ENCODE data around the gene RNF150.

Gene RNF150

DNA sequence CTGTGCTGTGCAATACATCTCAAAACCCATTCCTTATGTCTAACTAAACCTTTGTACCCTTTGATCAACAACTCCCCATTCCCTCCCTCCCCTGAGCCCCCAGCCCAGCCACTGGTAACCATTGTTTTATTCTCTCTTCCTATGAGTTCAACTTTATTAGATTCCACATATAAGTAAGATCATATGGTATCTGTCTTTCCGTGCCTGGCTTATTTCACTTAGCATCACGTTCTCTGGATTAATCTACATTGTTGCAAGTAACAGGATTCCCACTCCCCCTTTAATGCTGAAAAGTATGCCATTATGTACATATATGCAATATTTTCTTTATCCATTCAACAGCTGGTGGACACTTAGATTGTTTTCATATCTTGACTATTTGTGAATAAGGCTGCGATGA is 119.4 kb downstream of the RNF150 start:
- TF ChIP-seq, protein P1, sequence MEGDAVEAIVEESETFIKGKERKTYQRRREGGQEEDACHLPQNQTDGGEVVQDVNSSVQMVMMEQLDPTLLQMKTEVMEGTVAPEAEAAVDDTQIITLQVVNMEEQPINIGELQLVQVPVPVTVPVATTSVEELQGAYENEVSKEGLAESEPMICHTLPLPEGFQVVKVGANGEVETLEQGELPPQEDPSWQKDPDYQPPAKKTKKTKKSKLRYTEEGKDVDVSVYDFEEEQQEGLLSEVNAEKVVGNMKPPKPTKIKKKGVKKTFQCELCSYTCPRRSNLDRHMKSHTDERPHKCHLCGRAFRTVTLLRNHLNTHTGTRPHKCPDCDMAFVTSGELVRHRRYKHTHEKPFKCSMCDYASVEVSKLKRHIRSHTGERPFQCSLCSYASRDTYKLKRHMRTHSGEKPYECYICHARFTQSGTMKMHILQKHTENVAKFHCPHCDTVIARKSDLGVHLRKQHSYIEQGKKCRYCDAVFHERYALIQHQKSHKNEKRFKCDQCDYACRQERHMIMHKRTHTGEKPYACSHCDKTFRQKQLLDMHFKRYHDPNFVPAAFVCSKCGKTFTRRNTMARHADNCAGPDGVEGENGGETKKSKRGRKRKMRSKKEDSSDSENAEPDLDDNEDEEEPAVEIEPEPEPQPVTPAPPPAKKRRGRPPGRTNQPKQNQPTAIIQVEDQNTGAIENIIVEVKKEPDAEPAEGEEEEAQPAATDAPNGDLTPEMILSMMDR (IDR thresholded peaks at IDR 0.05; ENCODE audit: low read depth, low read length): no peak
- no peak for TF ChIP-seq EZH2phosphoT487 (IDR thresholded peaks at IDR 0.05; ENCODE audit: low read depth)
- Histone ChIP-seq H3K4me3 (ENCODE audit: low read length) (no peak overlapping the region), H3K4me1 (ENCODE audit: low read length) (no peaks in the 10 kb centered on the region), H3K27ac (ENCODE audit: low read length) (no peak overlapping the region), H3K36me3 (replicated peaks; ENCODE audit: low read depth, low read length) (no peaks in the 10 kb centered on the region), H3K79me2 (ENCODE audit: low read length) (no peaks in the 10 kb centered on the region), H3K27me3 (ENCODE audit: low read depth, low read length) (peaks cover 8% of the 10 kb centered on the region), H2AFZ (ENCODE audit: low read depth, low read length) (no peak overlapping the region), H3K9ac (ENCODE audit: low read length) (no peak overlapping the region), H4K20me1 (ENCODE audit: insufficient read depth, low read length) (no peaks in the 10 kb centered on the region), H3K4me2 (ENCODE audit: low read length) (no peak overlapping the region), H3K9me3 (ENCODE audit: insufficient read depth, low read length) (no peaks in the 10 kb centered on the region)

GRCh38 chr4:141011901-141012315 is 121.4 kb downstream of the RNF150 start:
- Histone ChIP-seq H3K4me3 (ENCODE audit: low read length) (no peak overlapping the region), H4K20me1 (ENCODE audit: insufficient read depth, low read length) (no peaks in the 10 kb centered on the region), H3K27ac (ENCODE audit: low read length) (no peak overlapping the region), H2AFZ (ENCODE audit: low read depth, low read length) (no peak overlapping the region), H3K4me1 (ENCODE audit: low read length) (no peaks in the 10 kb centered on the region), H3K36me3 (replicated peaks; ENCODE audit: low read depth, low read length) (no peaks in the 10 kb centered on the region), H3K79me2 (ENCODE audit: low read length) (no peaks in the 10 kb centered on the region), H3K9me3 (ENCODE audit: insufficient read depth, low read length) (no peaks in the 10 kb centered on the region), H3K4me2 (ENCODE audit: low read length) (no peak overlapping the region), H3K27me3 (ENCODE audit: low read depth, low read length) (peaks cover 8% of the 10 kb centered on the region), H3K9ac (ENCODE audit: low read length) (no peak overlapping the region)
- TF ChIP-seq, protein P1 (IDR thresholded peaks at IDR 0.05; ENCODE audit: low read depth, low read length): no peak
- TF ChIP-seq EZH2phosphoT487 (IDR thresholded peaks at IDR 0.05; ENCODE audit: low read depth): no peak

DNA sequence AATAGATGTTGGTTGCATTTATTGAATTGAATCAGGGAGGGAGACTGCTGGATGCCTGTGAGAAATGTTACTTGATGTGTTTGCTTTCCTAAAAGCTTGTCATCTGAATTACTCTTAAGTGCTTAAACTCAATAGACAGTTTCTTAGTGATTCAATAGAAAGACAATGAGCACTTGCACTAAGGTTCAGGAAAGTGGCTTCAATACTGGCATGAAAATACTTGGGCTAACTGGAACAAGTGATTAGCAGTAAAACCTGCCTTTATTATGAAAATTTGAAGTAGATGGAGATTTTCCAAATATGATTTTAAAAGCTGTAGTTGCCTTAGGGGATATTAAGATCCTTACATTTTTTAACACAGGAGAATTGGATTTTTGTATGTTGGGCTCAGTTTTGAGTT is 123.3 kb downstream of the RNF150 start:
- no peaks in the 10 kb centered on the region for H3K36me3 ChIP-seq (replicated peaks; ENCODE audit: low read depth, low read length)
- H2AFZ ChIP-seq (ENCODE audit: low read depth, low read length): no peak overlapping the region
- TF ChIP-seq EZH2phosphoT487 (IDR thresholded peaks at IDR 0.05; ENCODE audit: low read depth): no peak
- TF ChIP-seq, protein P1 (IDR thresholded peaks at IDR 0.05; ENCODE audit: low read depth, low read length): no peak
- no peak overlapping the region for H3K4me3 ChIP-seq (ENCODE audit: low read length)
- H3K27ac ChIP-seq (ENCODE audit: low read length): no peak overlapping the region
- no peak overlapping the region for H3K9ac ChIP-seq (ENCODE audit: low read length)
- no peak overlapping the region for H3K4me2 ChIP-seq (ENCODE audit: low read length)
- no peaks in the 10 kb centered on the region for H4K20me1 ChIP-seq (ENCODE audit: insufficient read depth, low read length)
- H3K4me1 ChIP-seq (ENCODE audit: low read length): no peaks in the 10 kb centered on the region
- peaks cover 2% of the 10 kb centered on the region; the same call in 1 of the 2 replicates for H3K27me3 ChIP-seq (ENCODE audit: low read depth, low read length)
- H3K9me3 ChIP-seq (ENCODE audit: insufficient read depth, low read length): no peaks in the 10 kb centered on the region
- no peaks in the 10 kb centered on the region for H3K79me2 ChIP-seq (ENCODE audit: low read length)

DNA sequence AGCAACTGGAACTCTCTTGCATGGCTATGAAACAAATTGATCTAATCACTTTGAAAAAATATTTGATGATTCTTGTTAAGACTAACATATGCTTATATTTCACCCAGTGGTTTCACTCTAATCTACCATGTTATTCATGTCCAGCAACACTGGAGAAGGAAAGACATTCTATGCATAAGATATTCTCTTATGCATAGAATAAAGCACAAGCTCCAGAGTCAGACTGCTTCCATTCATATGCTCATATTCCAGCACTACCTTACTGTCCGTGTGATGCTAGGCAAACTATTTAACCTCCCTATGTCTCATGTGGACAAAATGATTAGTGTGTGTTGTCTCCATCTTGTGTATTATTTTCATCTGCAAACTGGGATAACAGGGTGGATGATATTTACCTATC is 124.1 kb downstream of the RNF150 start:
- Histone ChIP-seq H3K36me3 (replicated peaks; ENCODE audit: low read depth, low read length) (no peaks in the 10 kb centered on the region), H3K4me1 (ENCODE audit: low read length) (no peaks in the 10 kb centered on the region), H3K27me3 (ENCODE audit: low read depth, low read length) (no peaks in the 10 kb centered on the region), H2AFZ (ENCODE audit: low read depth, low read length) (no peak overlapping the region), H3K79me2 (ENCODE audit: low read length) (no peaks in the 10 kb centered on the region), H4K20me1 (ENCODE audit: insufficient read depth, low read length) (no peaks in the 10 kb centered on the region), H3K4me3 (ENCODE audit: low read length) (no peak overlapping the region), H3K4me2 (ENCODE audit: low read length) (no peak overlapping the region), H3K9ac (ENCODE audit: low read length) (no peak overlapping the region), H3K9me3 (ENCODE audit: insufficient read depth, low read length) (no peaks in the 10 kb centered on the region), H3K27ac (ENCODE audit: low read length) (no peak overlapping the region)
- TF ChIP-seq EZH2phosphoT487 (IDR thresholded peaks at IDR 0.05; ENCODE audit: low read depth): no peak
- TF ChIP-seq, protein P1 (IDR thresholded peaks at IDR 0.05; ENCODE audit: low read depth, low read length): no peak

Measured in OCI-LY3 (cell line).